GM04503 (cell line): Measurements from ENCODE around the gene MCM7.
A peak's percentile ranks its signal among the peaks of the same experiment; 100 is the strongest.

Experiments used
- DNase-seq: peaks from one replicate; pipeline ENCODE4 v3.0.0-alpha.2; 2012; ENCODE audit warnings: low read depth

The MCM7 gene

DNA sequence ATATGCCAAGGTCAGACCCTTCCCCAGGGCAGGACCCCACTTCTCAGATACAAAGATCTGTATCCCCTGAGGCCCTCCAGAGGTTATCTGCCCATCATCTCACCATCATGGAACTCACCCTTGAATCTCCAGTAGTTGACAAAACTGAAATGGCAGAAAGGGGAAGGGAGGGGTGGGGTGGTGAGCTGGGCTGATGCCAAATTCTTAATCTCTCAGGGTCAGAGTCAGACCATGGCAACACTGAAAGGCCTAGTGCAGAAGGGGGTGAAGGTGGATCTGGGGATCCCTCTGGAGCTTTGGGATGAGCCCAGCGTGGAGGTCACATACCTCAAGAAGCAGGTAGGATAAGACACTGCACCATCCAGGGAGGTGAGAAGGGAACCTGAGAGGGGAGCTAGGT is 21.4 kb upstream of the MCM7 start:
- DNase-seq = no peak

DNA sequence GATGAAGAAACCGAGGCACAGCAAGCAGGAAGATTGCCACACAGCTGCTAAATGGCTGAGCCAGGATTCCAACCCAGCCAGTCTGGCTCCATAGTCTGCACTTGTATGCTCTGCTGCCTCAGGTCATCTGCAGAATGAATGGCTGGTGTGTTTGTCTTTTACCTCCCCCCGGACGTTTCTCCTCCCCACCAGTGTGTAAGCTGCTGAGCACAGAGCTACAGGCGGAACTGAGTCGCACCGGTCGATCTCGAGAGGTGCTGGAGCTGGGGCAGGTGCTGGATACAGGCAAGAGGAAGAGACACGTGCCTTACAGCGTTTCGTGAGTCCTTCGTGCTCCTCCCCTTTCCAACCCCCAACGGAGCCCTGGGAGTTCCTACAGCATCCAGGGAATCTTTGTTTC is 20.9 kb upstream of the MCM7 start:
- DNase-seq = no peak

DNA sequence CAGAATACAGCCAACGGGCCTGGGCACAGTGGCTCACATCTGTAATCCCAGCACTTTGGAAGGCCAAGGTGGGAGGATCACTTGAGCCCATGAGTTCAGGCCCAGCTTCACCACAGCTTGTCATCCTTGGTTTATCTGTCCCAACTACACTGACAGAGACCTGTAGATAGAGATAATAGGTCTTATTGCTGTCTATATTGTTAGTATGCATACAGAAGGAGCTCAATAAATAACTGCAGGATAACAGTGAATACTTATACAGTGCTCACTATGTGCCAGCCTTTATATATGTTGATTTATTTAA is 19.5 kb upstream of the MCM7 start:
- no peak for DNase-seq

DNA sequence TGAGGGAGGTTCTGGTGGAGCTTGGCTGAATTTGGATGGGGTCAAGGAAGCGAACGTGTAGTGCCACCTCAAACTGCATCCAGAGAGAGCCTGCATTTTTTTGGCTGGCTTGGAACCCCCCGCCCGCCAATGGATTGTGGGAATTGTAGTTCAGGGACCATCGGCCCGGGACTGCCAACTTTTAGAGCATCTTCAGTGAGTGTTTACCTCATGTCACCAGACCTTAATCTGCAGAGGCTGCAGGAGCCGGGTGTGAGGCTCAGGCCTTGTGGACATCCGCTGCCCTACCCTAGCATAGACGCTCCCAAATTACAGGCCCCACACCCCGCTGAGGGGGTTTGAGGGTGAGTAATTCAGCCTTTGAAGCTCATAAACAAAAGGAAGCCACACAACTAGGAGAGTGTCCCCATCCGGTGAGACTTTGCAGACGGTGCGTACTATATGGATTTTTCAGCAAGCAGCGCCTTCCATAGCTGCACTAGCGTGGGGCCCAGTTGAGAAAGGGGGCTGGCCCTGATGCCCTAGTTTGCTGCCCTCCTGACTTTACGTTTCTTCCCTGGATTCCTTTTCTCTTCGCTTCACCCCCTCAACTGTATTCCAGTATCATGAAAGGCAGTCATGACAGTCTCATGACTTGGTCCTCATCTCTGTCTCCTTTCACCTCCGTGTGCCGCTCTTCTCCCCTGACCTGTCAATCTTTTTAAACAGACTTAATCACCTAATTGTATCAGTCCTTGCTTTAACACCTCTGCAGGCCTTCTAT is 19.0 kb upstream of the MCM7 start:
- peak; percentile 29 for DNase-seq

DNA sequence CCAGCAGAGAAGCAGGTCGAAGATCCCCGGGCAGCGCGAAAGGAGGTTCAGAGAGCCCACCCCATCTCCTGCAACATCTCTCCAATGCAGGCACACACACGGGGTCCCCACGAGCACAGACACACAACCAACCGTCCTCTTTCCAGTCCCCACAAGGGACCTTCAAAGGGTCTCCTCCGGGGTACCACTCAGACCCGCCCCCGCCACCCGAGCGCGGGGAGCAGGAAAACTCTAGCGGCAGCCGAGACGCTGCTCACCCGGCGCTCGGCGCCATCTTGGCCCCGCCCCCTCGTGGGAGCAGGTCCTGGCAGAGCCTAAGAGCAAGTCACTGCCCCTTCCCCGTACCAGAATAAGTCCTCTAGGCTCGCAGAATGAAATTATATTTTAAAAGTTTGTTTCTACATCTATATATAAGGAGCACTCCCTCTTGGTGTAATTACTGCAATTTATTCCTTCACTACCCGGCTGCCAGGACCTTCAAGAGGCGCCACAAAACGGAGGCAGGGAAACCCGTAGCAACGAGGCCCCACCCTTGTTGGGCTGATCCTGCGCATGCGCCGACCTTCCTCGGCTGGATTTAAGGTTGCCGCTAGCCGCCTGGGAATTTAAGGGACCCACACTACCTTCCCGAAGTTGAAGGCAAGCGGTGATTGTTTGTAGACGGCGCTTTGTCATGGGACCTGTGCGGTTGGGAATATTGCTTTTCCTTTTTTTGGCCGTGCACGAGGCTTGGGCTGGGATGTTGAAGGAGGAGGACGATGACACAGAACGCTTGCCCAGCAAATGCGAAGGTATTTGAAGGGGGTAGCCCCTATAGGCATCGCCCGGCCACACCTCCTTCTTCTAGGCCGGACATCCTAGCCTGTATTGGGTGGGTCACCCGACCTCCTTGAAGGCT is 18.1 kb upstream of the MCM7 start, which contains the start of the genes CNPY4 and TAF6:
CNPY4 (plus strand) TSS at position 563 of the 898 bp plus-strand sequence; CDS start at position 674, 111 bp downstream.
TAF6 (minus strand) TSS at position 287 of the 898 bp plus-strand sequence. CDS start 5,149 bp downstream, outside the sequence.
- peak; percentile 77 for DNase-seq

DNA sequence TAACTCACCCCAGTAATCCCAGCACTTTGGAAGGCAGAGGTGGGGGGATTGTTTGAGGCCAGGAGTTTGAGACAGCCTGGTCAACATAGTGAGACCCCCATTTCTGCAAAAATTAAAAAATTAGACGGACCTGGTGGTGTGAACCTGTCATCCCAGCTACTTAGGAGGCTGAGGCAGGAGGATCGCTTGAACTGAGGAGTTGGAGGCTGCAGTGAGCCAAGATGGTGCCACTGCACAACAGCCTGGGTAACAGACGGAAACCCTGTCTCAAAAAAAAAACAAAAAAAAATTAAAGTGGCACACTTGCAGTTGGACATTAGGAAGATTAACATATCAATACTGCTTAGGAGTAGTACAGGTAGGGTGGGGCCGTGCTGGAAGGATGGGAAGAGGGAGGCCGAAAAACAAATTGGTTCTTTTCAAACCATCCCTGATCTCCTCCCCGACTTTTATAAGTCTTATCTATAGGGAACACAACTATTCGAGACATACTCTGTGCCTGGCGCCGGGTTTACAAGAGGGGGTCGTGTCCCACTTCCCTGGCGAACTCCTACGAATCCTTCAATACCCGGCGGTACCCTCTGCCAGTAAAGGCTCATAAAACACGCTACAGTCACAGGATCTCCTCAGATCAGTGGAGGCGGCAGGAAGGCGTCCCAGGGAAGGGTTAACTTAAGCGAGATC is 17.3 kb upstream of the MCM7 start:
- DNase-seq = no peak

DNA sequence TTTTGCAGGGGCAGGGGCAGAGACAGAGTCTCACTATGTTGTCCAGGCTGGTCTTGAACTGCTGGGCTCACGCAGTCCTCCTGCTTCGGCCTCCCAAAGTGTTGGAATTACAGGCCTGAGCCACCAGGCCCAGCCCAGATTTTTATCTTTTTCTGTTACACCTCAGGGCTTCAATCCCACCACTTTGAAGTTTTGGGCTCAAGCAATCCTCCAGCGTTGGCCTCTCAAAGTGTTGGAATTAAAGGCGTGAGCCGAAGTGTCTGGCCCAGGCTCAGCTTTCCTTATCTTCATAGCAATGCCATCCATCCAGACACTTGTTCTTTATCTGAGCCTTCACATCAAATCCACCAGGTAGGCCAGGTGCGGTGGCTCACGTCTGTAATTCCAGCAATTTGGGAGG is 13.8 kb upstream of the MCM7 start:
- no peak for DNase-seq

DNA sequence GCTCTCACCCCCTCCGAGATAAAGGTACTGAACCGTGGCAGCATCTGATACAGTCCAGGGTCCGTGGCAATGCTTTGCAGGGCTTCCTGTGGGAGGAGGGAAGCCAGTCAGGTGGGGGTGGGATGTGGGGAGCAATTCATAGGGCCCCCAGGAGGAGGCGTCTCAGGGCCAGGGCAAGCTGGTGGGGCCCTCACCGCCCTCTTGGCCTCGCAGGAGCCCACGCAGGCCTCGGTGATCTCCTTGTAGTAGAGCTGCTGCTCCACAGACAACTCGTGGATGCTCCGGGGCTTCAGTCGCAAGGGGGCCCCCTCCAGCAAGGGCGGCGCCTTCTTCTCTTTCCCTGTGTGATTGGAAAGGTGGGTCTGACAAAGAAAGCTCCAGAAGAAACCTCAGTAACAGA is 10.7 kb upstream of the MCM7 start:
- no peak for DNase-seq

DNA sequence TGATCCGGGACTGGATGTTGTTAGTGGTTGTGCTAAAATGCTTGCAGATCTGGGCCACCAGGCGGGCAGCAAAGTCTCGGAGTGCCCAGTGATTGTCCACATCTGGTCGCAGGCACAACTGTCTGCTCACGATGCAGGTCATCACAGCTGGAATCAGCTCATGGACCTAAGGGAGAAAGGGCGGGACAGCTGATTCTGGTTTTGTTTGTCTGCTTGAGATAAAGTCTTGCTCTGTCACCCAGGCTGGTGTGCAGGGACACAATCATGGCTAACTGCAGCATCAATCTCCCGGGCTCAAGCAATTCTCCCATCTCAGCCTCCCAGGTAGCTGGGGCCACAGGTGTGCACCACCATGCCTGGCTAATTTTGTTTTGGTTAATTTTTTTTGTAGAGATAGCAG is 10.0 kb upstream of the MCM7 start:
- DNase-seq = no peak

DNA sequence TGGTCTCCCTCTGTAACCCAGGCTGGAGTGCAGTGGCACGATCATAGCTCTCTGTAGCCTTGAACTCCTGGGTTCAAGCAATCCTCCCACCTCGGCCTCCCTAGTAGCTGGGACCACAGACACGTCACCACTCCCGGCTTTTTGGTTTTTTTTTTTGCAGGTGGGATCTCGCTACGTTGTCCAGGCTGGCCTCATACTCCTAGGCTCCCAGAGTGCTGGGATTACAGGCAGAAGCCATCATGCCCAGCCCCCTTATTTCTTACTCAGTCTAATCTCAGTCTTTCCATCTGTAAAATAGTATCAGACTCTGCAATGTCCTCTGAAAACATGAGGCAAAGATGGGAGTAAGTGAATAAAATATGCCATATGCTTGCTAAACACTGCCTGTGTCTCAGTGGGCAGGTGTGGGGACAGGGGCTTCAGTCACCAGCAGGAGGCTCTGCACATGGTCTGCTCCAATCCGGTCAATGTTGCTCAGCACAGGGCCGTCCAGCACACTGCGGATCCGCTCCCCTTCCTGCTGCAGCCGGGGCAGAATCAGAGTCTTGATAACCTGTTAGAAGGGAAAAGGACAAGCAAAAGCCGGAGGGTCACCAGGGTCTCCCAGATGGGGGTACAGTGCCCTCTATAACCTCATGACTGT is 8.4 kb upstream of the MCM7 start:
- DNase-seq = no peak

DNA sequence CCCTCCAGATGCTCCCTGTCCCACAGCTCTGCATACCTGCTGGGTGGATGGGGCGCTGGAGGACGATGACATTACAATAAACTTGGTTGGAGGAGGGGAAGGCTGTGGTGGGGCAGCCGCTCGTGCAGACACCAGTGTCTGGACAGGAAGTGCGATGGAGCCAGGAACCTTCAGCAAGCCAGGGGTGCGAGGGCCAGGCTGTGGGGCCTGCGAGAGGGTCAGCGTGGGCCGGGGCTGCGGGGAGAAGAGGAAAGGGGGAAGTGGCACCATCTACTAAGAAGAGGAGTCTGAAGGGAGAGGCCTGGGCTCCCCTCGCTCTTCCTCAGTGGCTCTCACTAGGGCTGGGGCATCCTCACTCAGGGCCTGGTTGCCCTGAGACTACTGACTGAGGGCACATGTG is 6.7 kb upstream of the MCM7 start:
- no peak for DNase-seq

DNA sequence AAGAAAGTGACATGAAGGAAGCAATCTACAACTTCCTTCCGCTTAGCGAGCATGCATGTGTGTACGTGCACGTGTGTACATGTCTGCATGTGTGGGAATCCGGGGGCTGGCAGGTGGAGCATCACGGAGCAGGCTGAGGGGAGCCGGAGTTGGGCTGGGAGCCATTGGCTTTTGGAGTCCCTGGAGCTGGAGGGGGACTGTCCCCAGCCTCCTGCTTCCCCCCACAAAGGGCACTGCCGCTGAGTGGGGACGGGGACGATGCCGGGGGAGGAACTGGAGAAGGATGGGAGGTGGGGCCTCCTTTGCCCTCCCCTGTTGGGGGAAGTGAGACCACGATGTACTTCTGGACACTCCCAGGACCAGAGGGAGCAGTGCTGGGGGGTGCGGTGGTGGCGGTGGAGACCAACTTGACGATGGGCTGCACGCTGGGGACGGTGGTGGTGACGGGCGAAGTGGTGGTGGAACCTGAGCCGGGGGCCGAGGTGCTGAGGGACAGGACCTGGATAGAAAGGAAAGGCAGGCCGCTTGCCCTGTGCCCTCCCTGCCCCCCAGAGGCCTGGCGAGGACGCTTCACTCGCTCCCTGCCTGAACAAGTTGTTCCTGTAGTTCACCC is 6.0 kb upstream of the MCM7 start:
- DNase-seq = no peak

DNA sequence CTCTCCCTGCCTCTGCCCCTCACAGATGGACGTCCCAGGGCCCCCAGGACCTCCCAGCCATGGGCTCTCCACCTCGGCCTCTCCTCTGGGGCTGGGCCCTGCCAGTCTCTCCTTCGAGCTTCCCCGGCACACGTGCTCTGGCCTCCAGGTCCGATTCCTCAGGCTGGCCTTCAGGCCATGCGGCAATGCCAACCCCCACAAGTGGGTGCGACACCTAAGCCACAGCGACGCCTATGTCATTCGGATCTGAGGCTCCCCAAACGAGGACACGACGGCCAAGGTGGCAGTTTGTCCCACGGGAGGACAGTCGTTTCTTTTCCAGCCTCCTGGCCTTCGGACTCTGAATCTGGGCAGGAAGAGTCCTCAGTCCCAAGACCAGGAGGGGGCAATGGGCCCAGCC is 5.4 kb upstream of the MCM7 start:
- DNase-seq = no peak

DNA sequence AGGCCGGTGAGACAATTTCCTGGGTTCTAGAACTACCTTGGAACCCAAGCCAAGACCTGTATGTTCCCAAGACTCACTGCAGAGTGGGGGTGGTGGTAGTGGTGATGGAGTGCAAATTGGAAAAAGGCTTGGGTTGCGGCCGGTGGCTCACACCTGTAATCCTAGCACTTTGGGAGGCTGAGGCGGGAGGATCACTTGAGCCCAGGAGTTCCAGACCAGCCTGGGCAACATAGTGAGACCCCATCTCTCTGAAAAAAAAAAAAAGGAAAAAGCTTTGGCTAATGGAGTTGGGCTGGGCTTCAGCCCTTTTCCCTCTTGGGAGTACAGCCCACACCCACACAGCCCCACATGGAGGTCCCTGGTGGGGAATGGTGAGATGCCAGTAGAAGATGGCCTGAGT is 4.3 kb upstream of the MCM7 start:
- no peak for DNase-seq

DNA sequence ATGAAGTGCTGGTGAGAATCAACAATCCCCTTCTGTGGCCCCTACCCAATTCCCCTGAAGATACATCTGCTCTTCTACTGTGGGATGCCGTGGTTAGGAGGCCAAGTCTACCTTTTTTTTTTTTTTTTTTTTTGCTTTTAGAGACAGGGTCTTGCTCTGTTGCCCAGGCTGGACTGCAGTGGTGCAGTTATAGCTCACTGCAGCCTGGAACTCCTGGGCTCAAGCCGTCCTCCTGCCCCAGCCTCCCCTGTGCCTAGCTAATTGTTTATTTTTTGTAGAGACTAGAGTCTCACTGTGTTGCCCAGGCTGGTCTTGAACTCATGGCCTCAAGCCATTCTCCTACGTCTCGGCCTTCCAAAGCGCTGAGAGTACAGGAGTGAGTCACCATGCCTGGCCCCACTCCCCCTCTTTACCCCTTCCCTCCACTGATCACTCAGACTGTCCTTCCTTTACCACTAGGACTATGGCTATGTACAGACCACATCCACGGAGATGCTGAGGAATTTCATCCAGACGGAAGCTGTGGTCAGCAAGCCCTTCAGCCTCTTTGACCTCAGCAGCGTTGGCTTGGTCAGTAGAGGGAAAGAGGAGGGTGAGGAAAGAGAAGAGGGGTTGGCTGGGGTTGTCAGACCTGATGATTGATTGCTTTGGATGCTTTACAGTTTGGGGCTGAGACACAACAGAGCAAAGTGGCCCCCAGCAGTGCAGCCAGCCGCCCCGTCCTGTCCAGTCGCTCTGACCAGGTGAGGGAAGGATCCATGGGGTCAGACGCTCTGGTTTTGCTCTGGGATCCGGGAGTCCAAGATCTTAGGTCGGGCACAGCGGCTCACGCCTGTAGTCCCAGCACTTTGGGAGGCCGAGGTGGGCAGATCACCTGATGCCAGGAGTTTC is 2.0 kb upstream of the MCM7 start:
- DNase-seq = peak; percentile 49

DNA sequence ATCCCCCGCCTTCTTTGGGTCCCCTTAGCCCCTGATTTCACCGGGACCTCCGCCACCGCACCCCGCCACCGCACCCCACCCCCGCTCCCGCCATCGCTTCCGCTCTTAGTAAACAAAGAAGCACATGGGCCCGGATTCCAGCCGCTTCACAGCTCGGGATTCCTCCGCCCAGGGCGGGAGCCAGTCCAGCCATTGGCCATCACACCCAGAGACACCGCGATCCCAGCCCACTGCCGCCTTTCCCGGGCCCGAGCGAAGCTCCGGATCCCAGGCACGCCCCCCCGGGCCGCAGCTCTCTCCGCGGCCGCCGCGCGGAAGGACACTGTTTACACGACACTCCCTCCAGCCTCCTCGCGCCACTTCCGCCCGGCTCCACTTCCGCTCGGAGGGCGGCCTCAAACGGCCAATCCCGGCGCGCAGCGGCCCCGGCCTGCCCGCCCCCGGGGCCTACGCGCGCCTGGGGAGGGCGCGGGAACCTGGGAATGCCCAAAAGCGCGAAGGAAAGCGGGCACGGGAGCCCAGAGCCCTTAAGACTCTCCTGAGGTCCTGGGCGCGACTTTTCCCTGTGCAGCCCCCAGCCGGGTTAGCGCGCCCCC is 679 bp downstream of the MCM7 start:
- DNase-seq = peak; percentile 91

DNA sequence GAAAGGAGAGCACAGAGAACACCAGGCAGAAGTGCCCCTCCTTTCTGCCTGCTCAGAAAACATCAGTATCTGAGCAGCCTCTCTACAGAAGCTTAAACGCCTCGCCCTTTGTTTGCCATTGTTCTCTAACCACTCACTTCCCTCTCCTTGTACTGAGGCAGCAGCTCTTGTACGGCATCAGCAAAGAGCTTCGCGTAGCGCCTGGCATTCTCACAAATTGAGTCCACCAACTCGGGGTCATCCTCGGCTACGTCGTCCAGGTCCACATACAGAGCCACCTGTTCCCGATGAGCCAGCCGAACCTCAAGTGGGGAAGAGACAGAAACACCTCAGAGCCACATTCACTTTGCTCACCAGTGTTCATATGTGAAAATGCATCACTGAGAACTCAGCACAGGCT is 1.7 kb downstream of the MCM7 start:
- no peak for DNase-seq

DNA sequence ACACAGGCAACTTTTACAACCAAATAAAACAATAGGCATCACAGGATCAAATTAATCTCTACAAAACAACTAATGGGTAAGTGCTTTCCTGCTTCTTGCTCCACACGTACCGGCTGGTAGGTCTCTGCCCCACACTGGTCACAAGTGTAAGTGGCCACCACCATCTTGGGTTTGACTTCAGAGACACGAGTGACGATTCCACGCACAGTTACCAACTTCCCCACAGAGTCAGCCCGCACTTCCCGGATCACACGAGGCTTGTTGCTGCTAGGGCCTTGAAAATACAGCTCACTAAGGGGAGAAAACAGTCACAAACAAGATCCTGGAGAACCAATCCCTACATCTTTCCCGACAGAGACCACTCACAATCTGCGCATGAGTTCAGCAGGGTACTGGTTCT is 2.3 kb downstream of the MCM7 start:
- DNase-seq = no peak

DNA sequence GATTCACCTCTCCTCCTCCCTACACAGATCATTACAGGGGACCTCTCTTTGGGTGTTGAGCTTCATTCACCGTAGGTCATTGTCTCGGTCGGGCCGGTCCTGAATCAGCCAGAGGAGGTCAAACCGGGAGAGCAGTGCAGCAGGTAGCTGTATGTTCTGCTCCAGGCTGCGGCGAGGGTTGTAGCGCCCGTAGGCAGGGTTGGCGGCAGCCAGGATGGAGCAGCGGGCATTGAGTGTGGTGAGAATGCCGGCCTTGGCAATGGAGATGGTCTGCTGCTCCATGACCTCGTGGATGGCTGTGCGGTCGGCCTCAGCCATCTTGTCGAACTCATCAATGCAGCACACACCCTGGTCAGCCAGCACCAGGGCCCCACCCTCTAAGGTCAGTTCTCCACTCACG is 5.5 kb downstream of the MCM7 start:
- no peak for DNase-seq

DNA sequence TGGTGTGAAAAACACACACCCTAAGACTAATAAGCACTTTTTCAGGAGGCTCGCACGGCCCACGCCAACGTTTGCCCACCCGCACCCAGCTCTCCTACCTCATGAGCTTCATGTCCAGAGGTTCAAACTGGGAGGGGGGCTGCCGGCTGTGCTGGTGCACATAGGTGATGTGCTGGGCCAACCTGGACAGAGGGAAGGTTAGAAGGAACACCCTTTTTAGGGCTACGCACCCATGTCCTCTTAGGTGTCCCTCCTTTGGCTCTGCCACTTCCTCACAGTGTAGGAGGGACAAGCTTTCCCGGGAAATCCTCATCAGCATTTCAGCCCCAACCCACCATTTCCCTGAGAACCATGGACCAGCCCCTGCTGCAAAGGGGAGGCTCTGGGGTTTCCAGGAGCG is 5.9 kb downstream of the MCM7 start:
- no peak for DNase-seq
